ENCODE measurements around the gene KCNJ9. TPM values are rescaled to one million over a fixed set of nuclear protein-coding genes. Genes with fewer than 3 reads are reported as not detected.

KCNJ9 gene
- total RNA-seq, 1 donor from 2014 or later: not detected

DNA sequence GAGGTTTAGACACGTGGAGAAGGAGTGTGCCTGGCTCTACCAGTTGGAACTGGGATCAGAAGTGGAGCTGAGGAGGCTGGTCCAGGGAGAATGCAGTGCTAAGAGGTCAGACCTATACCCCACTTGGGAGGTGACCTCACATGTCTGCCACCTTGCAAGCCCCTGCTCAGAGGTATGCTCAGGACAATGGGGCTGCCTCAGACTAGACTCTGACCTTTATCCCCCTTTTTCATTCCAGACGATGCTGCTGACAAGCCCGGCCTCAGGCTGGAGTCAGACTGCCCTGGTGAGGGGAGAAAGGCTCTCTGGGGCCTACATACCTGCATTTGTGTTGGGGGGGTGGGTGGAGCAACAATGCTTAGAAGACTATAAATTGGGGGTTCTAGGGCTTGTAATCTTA, 16.6 kb upstream of the KCNJ9 start:
- no peak for DNase-seq (ENCODE audit: extremely low read depth, low read depth, low spot score)

DNA sequence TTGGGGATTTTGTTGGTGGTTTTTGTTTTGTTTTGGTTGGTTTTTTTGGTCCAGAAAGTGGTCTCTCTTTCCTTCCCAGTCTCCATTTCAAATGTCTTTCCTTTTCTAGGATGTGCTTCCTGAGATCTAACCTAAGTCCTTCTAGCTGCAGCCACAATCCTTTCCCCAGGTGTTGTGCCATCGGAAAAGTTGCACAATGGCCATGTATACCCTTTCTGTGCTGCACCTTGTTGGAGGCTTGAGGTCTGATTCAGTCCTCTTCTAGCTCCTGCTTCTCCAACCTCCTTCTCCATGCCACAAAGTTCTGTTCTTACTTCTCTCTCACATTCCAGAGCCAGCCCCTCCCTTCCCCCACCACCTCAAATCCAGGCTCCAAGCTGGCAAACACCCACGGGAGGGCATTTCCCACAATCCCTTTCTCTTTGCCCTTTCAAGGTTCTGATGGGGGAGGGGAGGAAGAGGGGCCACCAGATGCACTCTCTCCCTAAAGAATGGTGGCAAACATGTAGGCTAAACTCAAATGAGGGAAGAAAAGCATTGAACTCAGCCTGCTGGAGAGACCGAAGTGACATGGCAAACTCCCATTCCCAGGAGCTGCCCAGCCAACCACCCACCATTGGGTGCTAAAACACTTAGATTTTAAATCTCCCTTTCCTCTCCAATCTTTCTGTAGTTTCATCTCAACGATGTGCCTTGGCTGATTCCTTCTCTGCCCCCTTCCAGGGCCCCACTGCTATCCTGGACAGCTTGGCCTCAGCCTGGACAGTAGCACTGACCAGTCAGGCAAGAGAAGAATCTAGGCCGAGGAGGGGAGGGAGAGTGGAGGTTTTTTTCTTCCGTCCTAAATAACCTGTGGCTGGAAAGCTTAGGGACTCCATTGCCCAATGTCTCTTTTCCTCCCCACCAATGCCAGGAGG, 14.3 kb upstream of the KCNJ9 start:
- no peak for DNase-seq (ENCODE audit: extremely low read depth, low read depth, low spot score)

DNA sequence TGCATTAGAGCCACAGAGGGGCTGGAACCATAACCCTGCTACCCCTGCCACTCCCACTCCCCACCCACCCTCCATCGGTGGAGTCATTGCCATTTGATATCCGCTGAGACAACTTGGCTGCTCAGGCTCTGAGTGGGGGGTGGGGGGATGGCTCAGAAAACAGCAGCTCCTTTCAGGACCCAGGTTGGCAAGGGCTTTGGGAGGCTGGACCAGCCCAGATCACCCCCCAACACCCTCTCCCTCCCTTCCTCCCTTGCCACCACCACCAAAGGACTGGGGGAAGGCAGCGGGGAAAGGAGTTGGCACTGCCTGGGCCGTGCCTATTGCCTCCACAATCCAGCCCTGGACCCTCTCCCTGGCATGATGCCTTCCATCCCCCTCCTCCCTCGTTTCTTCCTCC, 13.1 kb upstream of the KCNJ9 start:
- DNase-seq (ENCODE audit: extremely low read depth, low read depth, low spot score): no peak

DNA sequence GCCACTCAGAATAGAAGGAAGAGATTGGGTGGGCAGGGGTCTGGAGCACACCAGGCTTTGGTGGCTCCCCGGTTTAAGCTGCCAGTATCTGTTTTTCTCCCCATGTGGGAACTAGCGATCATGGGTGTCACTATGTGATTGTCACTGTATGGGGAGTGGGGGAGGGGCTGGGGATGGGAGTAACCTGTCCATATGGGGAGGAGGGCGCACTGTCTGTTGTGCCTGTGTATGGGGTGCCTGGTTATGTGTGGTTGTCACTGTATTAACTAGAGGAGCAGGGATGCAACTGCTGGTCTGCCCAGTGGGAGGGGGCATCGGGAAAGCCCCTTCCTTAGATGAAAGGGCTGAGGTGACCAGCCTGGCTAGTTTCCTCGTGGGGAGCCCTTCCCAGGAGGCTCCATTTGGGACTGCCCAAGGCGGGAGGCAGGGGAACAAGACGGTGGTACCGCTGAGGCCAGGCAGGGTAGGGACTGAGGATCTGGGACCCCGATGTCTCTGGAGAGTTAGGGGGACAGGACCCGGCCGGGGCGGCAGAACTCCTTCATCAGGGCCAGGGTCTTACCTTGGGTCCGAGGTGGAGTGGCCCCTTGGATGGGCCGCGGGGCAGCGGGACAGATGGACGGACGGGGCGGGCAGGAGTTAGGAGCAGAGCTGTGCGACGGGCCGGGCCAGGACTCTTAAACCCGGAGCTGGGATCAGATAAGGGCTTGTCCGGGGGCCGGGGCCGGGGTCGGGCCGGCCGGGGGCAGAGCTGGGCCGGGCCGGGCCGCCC, 11.7 kb upstream of the KCNJ9 start, which contains the start of gene KCNJ10:
KCNJ10 (minus strand) TSS at position 701 of the 772 bp plus-strand sequence. CDS start 27,628 bp downstream, outside the sequence.
- no peak for DNase-seq (ENCODE audit: extremely low read depth, low read depth, low spot score)

DNA sequence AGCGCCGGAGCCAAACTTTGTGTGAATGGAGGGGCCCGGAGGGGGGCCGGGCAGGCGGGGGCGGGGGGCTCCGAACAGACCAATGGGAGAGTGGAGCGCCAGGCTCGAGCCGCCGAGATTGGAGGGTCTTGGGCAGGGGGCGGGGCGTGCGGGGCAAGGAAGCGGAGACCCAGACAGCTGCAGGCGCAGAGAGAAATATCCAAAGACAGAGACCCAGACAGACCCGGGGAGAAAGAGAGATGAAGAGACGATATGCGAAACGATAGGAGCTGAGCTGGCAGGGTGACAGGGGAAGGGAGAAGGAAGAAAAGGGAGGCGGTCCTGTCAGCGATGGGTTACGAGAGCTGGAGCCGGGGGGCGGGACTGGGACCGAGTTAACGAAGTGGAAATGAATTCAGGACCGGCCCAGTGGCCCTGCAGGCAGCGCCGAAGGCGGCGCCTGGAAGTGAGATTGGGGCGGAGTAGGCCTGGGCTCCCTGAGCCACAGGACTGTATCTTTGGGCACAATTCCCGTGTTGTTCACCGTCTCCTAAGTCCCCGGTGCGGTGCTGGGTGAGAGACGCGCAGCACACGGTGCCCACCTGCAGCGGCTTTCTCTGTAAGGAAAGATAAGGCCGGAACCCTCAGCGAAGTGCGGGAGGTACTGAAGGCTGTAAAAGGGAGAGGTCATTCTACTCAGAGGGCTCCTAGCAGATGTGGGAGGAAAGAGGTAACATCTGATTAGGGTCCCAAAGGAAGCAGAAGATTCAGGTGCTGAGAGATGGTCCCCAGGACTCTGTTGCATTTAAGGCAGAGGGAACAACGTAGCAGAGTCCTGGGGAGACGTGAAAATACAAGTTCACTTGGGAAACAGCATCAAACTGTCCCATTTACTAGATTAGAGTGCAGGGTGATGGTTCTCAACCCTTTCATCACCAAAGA, 10.8 kb upstream of the KCNJ9 start:
- no peak for DNase-seq (ENCODE audit: extremely low read depth, low read depth, low spot score)

DNA sequence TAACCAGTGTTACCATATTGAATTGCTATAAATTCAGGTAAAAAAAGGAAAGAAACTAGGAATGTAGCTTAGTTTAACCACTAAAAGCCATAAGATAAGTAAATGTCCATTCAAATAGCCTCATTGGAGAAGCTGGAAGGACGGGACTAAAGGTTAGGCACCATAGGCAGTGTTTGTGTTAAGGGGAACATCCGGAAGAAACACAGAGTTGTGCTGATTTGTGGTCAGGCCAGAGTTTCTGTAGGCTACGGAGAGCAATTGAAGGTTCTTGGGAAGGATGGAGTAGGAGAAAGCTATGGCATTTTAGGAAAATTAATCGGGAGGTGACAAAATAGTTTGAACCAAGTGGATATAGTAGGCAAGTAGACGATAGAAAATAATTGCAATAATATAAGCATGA, 10.0 kb upstream of the KCNJ9 start:
- no peak for DNase-seq (ENCODE audit: extremely low read depth, low read depth, low spot score)

DNA sequence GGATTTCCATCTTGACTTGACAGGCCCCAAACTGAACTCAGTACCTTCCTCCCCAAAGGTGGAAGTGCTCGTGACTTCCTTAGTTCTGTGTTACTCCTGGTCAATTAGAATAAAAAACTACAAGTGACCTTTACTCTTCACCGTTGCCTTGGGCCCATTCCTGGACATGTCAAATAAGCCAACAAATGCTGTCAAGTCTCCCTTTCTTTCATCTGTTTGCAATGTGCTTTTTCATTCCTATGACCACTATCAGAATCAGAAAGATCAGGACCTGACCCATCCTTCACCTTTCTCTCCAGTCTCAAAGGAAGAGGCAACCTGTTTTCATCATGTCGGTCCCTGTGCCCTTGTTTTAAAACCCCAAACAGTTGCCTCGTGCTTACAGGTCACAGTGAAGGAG, 6.5 kb upstream of the KCNJ9 start:
- DNase-seq (ENCODE audit: extremely low read depth, low read depth, low spot score): no peak

DNA sequence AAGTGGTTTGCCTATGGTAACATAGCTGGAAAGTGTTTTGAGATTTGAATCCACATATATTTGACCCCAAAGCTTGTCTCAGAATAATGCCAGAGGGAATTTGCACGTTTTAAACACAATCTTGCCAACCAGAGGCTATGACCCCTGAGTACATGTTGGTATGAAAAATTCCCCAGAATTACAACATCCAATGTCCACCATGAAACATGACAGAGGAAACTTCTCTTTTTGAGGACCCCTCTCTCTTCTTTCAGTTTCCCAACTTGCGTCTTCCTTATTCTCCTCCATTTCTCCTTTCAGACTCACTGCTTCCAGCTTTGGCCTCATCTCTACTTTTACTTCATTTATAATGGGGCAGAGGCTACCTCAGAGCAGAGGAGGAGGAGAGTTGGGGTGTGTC, 5.5 kb upstream of the KCNJ9 start:
- DNase-seq (ENCODE audit: extremely low read depth, low read depth, low spot score): no peak

DNA sequence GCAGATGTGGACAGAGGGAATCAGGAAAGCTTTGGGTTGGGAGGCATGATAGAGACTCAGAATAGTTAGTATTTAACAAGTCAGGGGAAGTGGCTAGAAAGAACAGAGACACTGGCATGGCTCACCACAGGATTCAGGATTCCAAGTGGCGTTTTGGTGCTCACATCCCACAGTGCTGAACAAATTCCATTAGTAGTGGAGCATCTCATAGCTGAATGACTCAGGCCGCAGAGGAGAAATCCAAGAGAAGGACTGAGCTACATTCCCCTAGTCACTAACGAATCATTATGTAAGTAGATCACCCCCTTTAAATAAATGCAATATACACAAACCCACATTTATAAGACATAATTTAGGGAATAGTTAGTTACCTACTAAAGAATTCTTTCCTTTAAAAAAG, 5.0 kb upstream of the KCNJ9 start:
- DNase-seq (ENCODE audit: extremely low read depth, low read depth, low spot score): no peak

DNA sequence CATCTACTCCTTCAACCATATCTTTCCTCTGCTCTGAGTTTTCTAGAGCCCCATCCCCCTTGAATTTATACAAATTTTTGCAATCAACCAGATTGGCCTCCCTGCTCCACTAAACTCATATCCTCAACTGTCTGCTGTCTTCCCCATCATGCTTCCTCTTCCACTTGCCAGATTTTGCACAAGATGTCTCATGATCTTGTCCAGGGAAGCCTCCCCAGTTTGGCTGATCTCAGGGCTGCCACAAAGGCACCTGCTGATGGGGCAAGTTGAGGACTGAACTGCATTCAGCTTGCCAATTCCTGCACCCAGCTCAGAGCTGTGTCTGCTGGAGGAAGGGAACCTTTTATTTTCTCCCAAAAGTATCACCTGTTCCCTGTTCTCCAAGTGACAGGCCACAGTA, 3.9 kb upstream of the KCNJ9 start:
- no peak for DNase-seq (ENCODE audit: extremely low read depth, low read depth, low spot score)

DNA sequence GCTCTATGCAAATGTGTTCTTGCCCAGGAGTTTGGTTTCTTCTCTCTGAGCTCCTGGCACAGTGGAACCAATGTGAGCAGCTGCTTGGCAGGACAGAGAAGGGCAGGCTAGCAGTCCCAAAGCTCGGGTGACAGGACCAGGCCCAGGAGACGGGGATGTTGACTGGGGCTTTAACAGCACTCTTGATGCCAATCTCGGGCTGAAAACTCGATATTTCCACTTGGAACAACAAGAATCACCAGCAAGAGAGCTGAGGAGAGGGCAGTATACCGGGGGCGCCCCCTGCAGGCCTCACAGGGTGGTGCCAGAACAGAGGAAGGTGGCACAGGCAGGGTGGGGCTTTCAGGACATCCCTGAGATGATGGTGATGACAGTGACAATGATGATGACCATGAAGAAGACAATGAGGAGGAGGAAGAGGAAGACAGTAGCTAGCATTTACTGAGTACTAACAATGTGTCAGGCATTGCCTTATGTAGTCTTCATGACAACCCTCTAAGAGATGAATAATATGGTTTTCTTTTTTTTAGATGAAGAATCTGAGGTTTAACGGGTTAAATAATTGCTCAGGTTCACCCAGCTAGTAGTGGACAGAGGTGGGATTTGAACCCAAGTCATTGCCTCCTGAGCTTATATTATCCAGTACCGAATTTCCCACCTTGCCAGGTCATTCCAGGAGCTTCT, 2.7 kb upstream of the KCNJ9 start:
- no peak for DNase-seq (ENCODE audit: extremely low read depth, low read depth, low spot score)

DNA sequence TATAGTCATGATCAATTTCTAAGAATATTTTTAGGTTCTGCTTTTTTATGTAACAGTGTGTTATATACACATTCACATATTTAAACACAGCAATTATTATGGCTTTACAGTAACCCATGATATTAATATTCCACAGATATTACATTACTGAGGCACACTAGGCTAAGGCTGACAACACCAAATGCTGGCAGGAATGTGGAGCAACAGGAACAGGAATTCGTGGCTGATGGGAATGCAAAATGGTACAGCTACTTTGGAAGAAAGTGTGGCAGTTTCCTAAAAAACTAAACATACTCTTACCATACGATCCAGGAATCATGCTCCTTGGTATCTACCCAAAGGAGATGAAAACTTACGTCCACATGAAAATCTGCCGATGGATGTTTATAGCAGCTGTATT, 1.9 kb upstream of the KCNJ9 start:
- DNase-seq (ENCODE audit: extremely low read depth, low read depth, low spot score): no peak

DNA sequence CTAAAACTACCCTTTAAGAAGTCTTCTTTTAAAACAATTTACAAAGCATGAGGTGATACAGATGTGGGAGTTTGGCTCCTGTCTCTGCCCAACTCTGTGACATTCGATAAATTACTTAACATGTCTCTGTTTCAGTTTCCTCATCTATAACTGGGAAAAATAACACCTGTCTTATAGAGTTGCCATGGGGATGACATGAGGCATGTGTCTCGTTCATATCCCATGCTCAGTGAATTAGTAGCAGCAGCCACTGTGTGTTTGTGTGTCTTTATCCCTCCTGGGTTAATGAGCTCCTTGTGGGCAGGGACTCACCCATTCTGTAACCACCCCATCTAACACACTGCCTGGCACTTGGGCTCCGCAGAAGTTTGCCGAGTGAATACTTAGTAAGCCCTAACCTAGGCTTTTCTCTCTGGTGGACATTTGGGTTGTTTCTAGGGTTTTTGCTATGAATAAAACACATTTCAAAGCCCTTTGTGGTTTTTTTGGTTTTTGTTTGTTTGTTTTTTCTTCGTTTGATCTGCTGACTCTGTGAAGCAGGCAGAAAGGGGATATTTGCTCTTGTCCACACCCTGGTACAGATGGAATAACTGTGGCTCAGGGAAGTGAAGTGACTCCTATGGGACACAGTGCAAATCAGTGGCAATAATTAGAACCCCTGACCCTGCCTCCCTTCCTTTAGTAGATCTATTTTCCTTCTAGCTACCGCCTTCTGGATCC, 797 bp upstream of the KCNJ9 start:
- DNase-seq (ENCODE audit: extremely low read depth, low read depth, low spot score): no peak

DNA sequence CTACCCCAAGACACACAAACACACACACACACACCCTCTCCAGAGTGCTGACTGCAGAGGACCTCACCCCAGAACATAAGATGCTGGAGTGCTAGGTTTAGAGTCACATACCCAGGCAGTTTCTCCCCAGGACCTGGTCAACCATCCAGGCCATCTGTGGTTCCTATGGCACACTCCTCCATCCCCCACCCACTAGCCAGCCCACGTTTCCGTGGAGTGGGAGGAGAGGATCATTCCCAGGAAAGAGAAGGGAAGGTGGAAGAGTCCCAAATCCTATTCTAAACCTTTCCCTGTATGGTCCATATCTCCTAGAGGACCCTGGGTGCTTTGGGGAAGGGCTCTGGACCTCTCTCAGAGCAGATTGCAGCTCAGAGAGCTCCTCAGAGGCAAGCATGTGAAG, 1.1 kb downstream of the KCNJ9 start:
- DNase-seq (ENCODE audit: extremely low read depth, low read depth, low spot score): no peak

DNA sequence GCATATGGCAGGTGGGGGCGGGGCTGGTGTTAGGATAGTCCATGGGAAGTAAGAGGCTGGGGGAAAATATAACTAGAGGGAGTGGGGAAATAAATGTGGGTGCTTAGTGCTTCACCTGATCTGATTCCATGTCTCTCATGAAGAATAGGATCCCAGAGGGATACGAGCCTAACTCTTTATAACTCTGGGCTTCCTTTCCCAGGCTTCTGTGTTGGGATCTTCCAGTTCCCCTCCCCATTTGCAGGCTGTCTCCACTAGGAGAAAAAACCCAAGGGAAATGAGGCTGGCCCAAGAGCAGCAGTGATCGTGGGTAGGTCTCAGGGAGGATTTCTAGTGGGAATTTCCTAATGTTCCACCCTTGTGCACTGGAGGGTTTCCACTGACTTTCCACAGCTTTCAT, 1.6 kb downstream of the KCNJ9 start:
- no peak for DNase-seq (ENCODE audit: extremely low read depth, low read depth, low spot score)

DNA sequence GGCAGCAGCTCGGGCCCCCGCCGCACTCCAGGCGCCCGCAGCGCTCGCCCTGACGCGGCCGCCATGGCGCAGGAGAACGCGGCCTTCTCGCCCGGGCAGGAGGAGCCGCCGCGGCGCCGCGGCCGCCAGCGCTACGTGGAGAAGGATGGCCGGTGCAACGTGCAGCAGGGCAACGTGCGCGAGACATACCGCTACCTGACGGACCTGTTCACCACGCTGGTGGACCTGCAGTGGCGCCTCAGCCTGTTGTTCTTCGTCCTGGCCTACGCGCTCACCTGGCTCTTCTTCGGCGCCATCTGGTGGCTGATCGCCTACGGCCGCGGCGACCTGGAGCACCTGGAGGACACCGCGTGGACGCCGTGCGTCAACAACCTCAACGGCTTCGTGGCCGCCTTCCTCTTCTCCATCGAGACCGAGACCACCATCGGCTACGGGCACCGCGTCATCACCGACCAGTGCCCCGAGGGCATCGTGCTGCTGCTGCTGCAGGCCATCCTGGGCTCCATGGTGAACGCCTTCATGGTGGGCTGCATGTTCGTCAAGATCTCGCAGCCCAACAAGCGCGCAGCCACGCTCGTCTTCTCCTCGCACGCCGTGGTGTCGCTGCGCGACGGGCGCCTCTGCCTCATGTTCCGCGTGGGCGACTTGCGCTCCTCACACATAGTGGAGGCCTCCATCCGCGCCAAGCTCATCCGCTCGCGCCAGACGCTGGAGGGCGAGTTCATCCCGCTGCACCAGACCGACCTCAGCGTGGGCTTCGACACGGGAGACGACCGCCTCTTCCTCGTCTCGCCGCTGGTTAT, 2.8 kb downstream of the KCNJ9 start:
- no peak for DNase-seq (ENCODE audit: extremely low read depth, low read depth, low spot score)

DNA sequence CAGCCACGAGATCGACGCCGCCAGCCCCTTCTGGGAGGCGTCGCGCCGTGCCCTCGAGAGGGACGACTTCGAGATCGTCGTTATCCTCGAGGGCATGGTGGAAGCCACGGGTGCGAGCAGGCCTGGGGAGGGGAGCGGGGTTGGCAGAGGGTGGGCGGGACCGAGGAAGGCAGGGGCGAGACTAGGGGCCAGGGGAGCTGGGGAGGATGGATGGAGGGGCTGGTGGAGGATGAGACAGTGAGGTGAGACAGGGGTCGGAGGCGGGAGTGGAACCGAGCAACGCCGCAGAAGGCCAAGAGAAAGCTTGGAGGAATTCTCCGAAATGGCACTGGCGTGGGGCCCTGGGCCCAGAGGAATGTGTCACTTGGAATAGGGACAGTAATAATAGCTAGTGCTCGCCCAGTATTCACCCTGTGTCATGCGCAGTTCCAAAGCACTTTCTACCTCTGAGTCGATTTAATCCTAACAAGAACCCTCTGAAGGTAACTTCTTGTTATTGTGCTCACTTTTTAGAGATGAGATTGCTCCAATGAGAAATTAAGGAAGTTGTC, 3.5 kb downstream of the KCNJ9 start:
- no peak for DNase-seq (ENCODE audit: extremely low read depth, low read depth, low spot score)

DNA sequence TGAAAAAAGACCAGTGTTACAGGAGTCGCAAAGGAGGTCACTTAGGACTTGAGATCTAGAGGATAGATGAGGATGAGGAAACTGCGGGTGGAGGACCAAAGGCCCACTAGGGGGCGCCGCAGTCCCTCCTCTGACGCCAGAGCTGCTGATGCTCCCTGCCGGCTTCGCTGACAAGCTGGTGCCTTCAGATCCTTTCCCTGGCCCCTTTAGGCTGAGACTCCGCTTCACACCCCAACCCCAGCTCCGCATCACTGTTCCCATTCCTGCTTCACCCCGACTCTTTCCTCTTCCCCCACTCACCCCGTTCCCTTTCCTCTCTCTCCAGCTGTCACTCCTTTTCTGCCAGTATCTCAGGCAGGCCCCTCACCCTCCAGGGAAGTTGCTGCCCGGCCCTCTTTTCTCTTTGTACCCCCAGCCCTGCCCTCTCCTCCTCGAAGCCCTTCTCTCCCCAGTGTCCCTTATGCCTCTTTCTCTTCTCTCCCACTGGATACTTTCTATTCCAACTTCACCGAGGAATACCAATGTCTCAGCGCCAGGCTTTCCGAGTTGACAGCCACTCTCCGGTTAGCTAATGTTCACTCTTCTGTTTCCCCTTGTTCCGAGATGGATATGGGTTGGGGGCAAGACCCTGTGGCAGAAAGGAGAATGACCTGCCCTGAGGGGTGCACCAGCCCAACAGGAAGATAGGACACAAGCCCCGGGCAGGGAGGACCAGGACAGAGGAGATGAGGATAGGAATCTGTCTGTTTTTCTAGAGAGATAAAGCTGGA, 4.5 kb downstream of the KCNJ9 start:
- DNase-seq (ENCODE audit: extremely low read depth, low read depth, low spot score): no peak
